Measurements from ENCODE around the gene AQP7. TPM values are rescaled to one million over a fixed set of nuclear protein-coding genes. Genes with fewer than 3 reads are reported as not detected.

Gene AQP7
- total RNA-seq, 4 donors from 2014 or later = 1.3 to 4.6 (median 2.1) TPM; not detected in 1

DNA sequence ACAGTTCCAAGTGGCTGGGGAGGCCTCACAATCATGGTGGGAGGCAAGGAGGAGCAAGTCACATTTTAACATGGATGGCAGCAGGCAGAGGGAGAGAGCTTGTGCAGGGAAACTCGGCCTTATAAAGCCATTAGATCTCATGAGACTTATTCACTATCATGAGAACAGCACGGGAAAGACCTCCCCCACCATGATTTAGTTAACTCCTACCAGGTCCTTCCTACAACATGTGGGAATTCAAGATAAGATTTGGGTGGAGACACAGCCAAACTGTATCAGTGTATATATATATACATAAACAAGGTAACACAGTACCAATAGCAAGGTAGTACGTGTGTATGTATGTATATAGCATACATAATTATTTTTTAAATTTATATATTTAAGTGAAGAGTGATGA lies 61.2 kb downstream of the AQP7 start:
- no peaks in the 10 kb centered on the region for H3K9me3 ChIP-seq
- no peak overlapping the region for H3K27ac ChIP-seq
- no peaks in the 10 kb centered on the region for H3K4me1 ChIP-seq
- TF ChIP-seq, protein P1, sequence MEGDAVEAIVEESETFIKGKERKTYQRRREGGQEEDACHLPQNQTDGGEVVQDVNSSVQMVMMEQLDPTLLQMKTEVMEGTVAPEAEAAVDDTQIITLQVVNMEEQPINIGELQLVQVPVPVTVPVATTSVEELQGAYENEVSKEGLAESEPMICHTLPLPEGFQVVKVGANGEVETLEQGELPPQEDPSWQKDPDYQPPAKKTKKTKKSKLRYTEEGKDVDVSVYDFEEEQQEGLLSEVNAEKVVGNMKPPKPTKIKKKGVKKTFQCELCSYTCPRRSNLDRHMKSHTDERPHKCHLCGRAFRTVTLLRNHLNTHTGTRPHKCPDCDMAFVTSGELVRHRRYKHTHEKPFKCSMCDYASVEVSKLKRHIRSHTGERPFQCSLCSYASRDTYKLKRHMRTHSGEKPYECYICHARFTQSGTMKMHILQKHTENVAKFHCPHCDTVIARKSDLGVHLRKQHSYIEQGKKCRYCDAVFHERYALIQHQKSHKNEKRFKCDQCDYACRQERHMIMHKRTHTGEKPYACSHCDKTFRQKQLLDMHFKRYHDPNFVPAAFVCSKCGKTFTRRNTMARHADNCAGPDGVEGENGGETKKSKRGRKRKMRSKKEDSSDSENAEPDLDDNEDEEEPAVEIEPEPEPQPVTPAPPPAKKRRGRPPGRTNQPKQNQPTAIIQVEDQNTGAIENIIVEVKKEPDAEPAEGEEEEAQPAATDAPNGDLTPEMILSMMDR (IDR thresholded peaks at IDR 0.05) = no peak
- no peak for TF ChIP-seq POLR2A (IDR thresholded peaks at IDR 0.05)
- no peak overlapping the region for H3K4me3 ChIP-seq
- intact Hi-C loops (cut with DNase I; ENCODE audit: low total_unique reads) = no loop called here
- no peaks in the 10 kb centered on the region for H3K27me3 ChIP-seq
- no peak for DNase-seq
- H3K36me3 ChIP-seq = no peaks in the 10 kb centered on the region

DNA sequence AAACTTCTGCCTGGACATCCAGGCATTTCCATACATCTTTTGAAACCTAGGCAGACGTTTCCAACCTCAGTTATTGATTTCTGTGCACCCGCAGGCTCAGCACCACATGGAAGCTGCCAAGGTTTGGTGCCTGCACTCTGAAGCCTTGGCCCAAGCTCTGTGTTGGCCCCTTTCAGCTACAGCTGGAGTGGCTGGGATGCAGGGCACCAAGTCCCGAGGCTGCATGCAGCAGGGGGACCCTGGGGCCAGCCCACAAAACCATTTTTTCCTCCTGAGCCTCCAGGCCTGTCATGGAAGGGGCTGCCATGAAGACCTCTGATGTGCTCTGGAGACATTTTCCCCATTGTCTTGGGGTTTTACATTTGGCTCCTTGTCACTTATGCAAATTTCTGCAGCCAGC lies 62.2 kb downstream of the AQP7 start:
- no peak for TF ChIP-seq POLR2A (IDR thresholded peaks at IDR 0.05)
- TF ChIP-seq, protein P1 (IDR thresholded peaks at IDR 0.05) = no peak
- Histone ChIP-seq H3K27me3 (no peaks in the 10 kb centered on the region), H3K27ac (no peak overlapping the region), H3K36me3 (no peaks in the 10 kb centered on the region), H3K4me1 (no peaks in the 10 kb centered on the region), H3K4me3 (no peak overlapping the region), H3K9me3 (no peaks in the 10 kb centered on the region)
- no peak for DNase-seq
- intact Hi-C loops (cut with DNase I; ENCODE audit: low total_unique reads) = no loop called here

Small RNA genes within 50 kb of the gene (small RNA-seq; reads per million reads assigned to genes)
- not detected for gene AL356218.2
- gene RF00019 = not detected

Other genes with a start within 250 kb of the AQP7 start
- gene B4GALT1, start 235.2 kb downstream of the AQP7 start, total RNA-seq = 10 to 100 TPM; 13.1 to 66.3 (median 37.1) TPM
- not detected for gene SPINK4, start 162.4 kb downstream of the AQP7 start, total RNA-seq
- 100 to 1,000 TPM in 1 of 4 donors, 10 to 100 TPM in 3; 39.7 to 143 (median 59.4) TPM for gene BAG1, start 137.9 kb downstream of the AQP7 start, total RNA-seq
- gene CHMP5, start 137.5 kb downstream of the AQP7 start, total RNA-seq = 10 to 100 TPM; 53.5 to 91.7 (median 61.7) TPM
- 10 to 100 TPM; 18.5 to 52.9 (median 27.9) TPM for gene NFX1, start 112.1 kb downstream of the AQP7 start, total RNA-seq
- gene AQP3, start 45.0 kb upstream of the AQP7 start, total RNA-seq = 10 to 100 TPM in 1 of 4 donors, 1 to 10 TPM in 2, not detected in 1; 2.8 to 14.4 (median 5.8) TPM
- gene NOL6, start 71.4 kb upstream of the AQP7 start, total RNA-seq = 10 to 100 TPM in 2 of 4 donors, 1 to 10 TPM in 2; 7.9 to 35.4 (median 15.8) TPM
- gene ANKRD18B, start 121.7 kb upstream of the AQP7 start, total RNA-seq = under 1 TPM in 1 of 4 donors, not detected in 3; 0.28 TPM

Measured in uterus (tissue), 4 donors.